ENCODE results near the gene IL17D.

Gene IL17D

GRCh38 chr13:20702915-20703779, at the start of gene IL17D:
TSS of gene IL17D (plus strand) at chr13:20703699. CDS start at chr13:20704002, 303 bp downstream.
- H3K36me3 ChIP-seq (ENCODE audit: control insufficient read depth in 5 of 5, insufficient read depth in 5 of 5, low read length in 5 of 5): no peaks in the 10 kb centered on the region
- H3K9ac ChIP-seq (ENCODE audit: low read length in 5 of 5): peak within 1 kb of the TSS in 4 of 5 donors; percentile 53 to 80 (median 67)
- H3K4me3 ChIP-seq (ENCODE audit: low read depth in 1 of 5, low read length in 5 of 5): peak within 1 kb of the TSS; percentile 37 to 85 (median 75)
- H3K9me3 ChIP-seq (ENCODE audit: control insufficient read depth in 5 of 5, low read length in 5 of 5): no peaks in the 10 kb centered on the region
- no peak within 1 kb of the TSS for H3K27ac ChIP-seq (ENCODE audit: low read depth, low read length)
- peaks cover 0 to 21% (median 16%) of the 10 kb centered on the region in 5 donors for H3K4me1 ChIP-seq (ENCODE audit: control insufficient read depth in 5 of 5, insufficient read depth in 5 of 5, low read length in 5 of 5)
- peaks cover 0 to 9% (median 3%) of the 10 kb centered on the region in 5 donors for H3K27me3 ChIP-seq (ENCODE audit: control insufficient read depth in 5 of 5, insufficient read depth in 4 of 5, low read length in 5 of 5)

GRCh38 chr13:20654156-20654555, 49.3 kb upstream of the IL17D start:
- no peak overlapping the region for H3K9ac ChIP-seq (ENCODE audit: low read length in 5 of 5)
- no peak overlapping the region for H3K4me3 ChIP-seq (ENCODE audit: low read depth in 1 of 5, low read length in 5 of 5)
- H3K27me3 ChIP-seq (ENCODE audit: control insufficient read depth in 5 of 5, insufficient read depth in 4 of 5, low read length in 5 of 5): no peaks in the 10 kb centered on the region
- no peaks in the 10 kb centered on the region for H3K4me1 ChIP-seq (ENCODE audit: control insufficient read depth in 5 of 5, insufficient read depth in 5 of 5, low read length in 5 of 5)
- H3K9me3 ChIP-seq (ENCODE audit: control insufficient read depth in 5 of 5, low read length in 5 of 5): no peaks in the 10 kb centered on the region
- peaks cover 0 to 2% (median 0%) of the 10 kb centered on the region in 5 donors for H3K36me3 ChIP-seq (ENCODE audit: control insufficient read depth in 5 of 5, insufficient read depth in 5 of 5, low read length in 5 of 5)
- H3K27ac ChIP-seq (ENCODE audit: low read depth, low read length): no peak overlapping the region

- H3K9ac ChIP-seq (ENCODE audit: low read length in 5 of 5): no peak overlapping the region
- no peak overlapping the region for H3K4me3 ChIP-seq (ENCODE audit: low read depth in 1 of 5, low read length in 5 of 5)
- H3K36me3 ChIP-seq (ENCODE audit: control insufficient read depth in 5 of 5, insufficient read depth in 5 of 5, low read length in 5 of 5): peaks cover 0 to 10% (median under 1%) of the 10 kb centered on the region in 5 donors
- no peaks in the 10 kb centered on the region for H3K27me3 ChIP-seq (ENCODE audit: control insufficient read depth in 5 of 5, insufficient read depth in 4 of 5, low read length in 5 of 5)
- no peak overlapping the region for H3K27ac ChIP-seq (ENCODE audit: low read depth, low read length)
- no peaks in the 10 kb centered on the region for H3K4me1 ChIP-seq (ENCODE audit: control insufficient read depth in 5 of 5, insufficient read depth in 5 of 5, low read length in 5 of 5)
- H3K9me3 ChIP-seq (ENCODE audit: control insufficient read depth in 5 of 5, low read length in 5 of 5): no peaks in the 10 kb centered on the region
Observed at GRCh38 chr13:20658451-20659040, 45.0 kb upstream of the IL17D start.

GRCh38 chr13:20664351-20664750, 39.1 kb upstream of the IL17D start:
- H3K27me3 ChIP-seq (ENCODE audit: control insufficient read depth in 5 of 5, insufficient read depth in 4 of 5, low read length in 5 of 5): no peaks in the 10 kb centered on the region
- H3K27ac ChIP-seq (ENCODE audit: low read depth, low read length): no peak overlapping the region
- H3K36me3 ChIP-seq (ENCODE audit: control insufficient read depth in 5 of 5, insufficient read depth in 5 of 5, low read length in 5 of 5): peaks cover 0 to 16% (median 4%) of the 10 kb centered on the region in 5 donors

GRCh38 chr13:20666948-20667347, 36.6 kb upstream of the IL17D start:
- Histone ChIP-seq H3K9ac (ENCODE audit: low read length in 5 of 5) (no peak overlapping the region), H3K9me3 (ENCODE audit: control insufficient read depth in 5 of 5, low read length in 5 of 5) (no peaks in the 10 kb centered on the region), H3K27ac (ENCODE audit: low read depth, low read length) (no peak overlapping the region), H3K4me1 (ENCODE audit: control insufficient read depth in 5 of 5, insufficient read depth in 5 of 5, low read length in 5 of 5) (no peaks in the 10 kb centered on the region), H3K36me3 (ENCODE audit: control insufficient read depth in 5 of 5, insufficient read depth in 5 of 5, low read length in 5 of 5) (peaks cover 0 to 23% (median 6%) of the 10 kb centered on the region in 5 donors), H3K4me3 (ENCODE audit: low read depth in 1 of 5, low read length in 5 of 5) (no peak overlapping the region), H3K27me3 (ENCODE audit: control insufficient read depth in 5 of 5, insufficient read depth in 4 of 5, low read length in 5 of 5) (no peaks in the 10 kb centered on the region)

More at GRCh38 chr13:20664351-20664750, 39.1 kb upstream of the IL17D start:
- Histone ChIP-seq H3K4me1 (ENCODE audit: control insufficient read depth in 5 of 5, insufficient read depth in 5 of 5, low read length in 5 of 5) (no peaks in the 10 kb centered on the region), H3K9me3 (ENCODE audit: control insufficient read depth in 5 of 5, low read length in 5 of 5) (no peaks in the 10 kb centered on the region), H3K9ac (ENCODE audit: low read length in 5 of 5) (no peak overlapping the region), H3K4me3 (ENCODE audit: low read depth in 1 of 5, low read length in 5 of 5) (no peak overlapping the region)

- H3K27ac ChIP-seq (ENCODE audit: low read depth, low read length): no peak overlapping the region
- H3K4me3 ChIP-seq (ENCODE audit: low read depth in 1 of 5, low read length in 5 of 5): no peak overlapping the region
- H3K27me3 ChIP-seq (ENCODE audit: control insufficient read depth in 5 of 5, insufficient read depth in 4 of 5, low read length in 5 of 5): no peaks in the 10 kb centered on the region
- H3K9ac ChIP-seq (ENCODE audit: low read length in 5 of 5): no peak overlapping the region
- H3K4me1 ChIP-seq (ENCODE audit: control insufficient read depth in 5 of 5, insufficient read depth in 5 of 5, low read length in 5 of 5): peaks cover 0 to 6% (median 5%) of the 10 kb centered on the region in 5 donors
- peaks cover 0 to 30% (median 6%) of the 10 kb centered on the region in 5 donors for H3K36me3 ChIP-seq (ENCODE audit: control insufficient read depth in 5 of 5, insufficient read depth in 5 of 5, low read length in 5 of 5)
- no peaks in the 10 kb centered on the region for H3K9me3 ChIP-seq (ENCODE audit: control insufficient read depth in 5 of 5, low read length in 5 of 5)
Observed at GRCh38 chr13:20667857-20668437, 35.6 kb upstream of the IL17D start.

GRCh38 chr13:20669162-20669561, 34.3 kb upstream of the IL17D start:
- H3K27ac ChIP-seq (ENCODE audit: low read depth, low read length): no peak overlapping the region
- H3K4me3 ChIP-seq (ENCODE audit: low read depth in 1 of 5, low read length in 5 of 5): no peak overlapping the region
- H3K9me3 ChIP-seq (ENCODE audit: control insufficient read depth in 5 of 5, low read length in 5 of 5): no peaks in the 10 kb centered on the region
- H3K9ac ChIP-seq (ENCODE audit: low read length in 5 of 5): no peak overlapping the region
- peaks cover 0 to 16% (median 14%) of the 10 kb centered on the region in 5 donors for H3K4me1 ChIP-seq (ENCODE audit: control insufficient read depth in 5 of 5, insufficient read depth in 5 of 5, low read length in 5 of 5)
- H3K27me3 ChIP-seq (ENCODE audit: control insufficient read depth in 5 of 5, insufficient read depth in 4 of 5, low read length in 5 of 5): no peaks in the 10 kb centered on the region
- peaks cover 0 to 21% (median 6%) of the 10 kb centered on the region in 5 donors for H3K36me3 ChIP-seq (ENCODE audit: control insufficient read depth in 5 of 5, insufficient read depth in 5 of 5, low read length in 5 of 5)

- H3K9me3 ChIP-seq (ENCODE audit: control insufficient read depth in 5 of 5, low read length in 5 of 5): no peaks in the 10 kb centered on the region
- H3K4me3 ChIP-seq (ENCODE audit: low read depth in 1 of 5, low read length in 5 of 5): no peak overlapping the region
- peaks cover 0 to 21% (median 9%) of the 10 kb centered on the region in 5 donors for H3K36me3 ChIP-seq (ENCODE audit: control insufficient read depth in 5 of 5, insufficient read depth in 5 of 5, low read length in 5 of 5)
- H3K27me3 ChIP-seq (ENCODE audit: control insufficient read depth in 5 of 5, insufficient read depth in 4 of 5, low read length in 5 of 5): no peaks in the 10 kb centered on the region
- H3K9ac ChIP-seq (ENCODE audit: low read length in 5 of 5): no peak overlapping the region
- peaks cover 0 to 16% (median 14%) of the 10 kb centered on the region in 5 donors for H3K4me1 ChIP-seq (ENCODE audit: control insufficient read depth in 5 of 5, insufficient read depth in 5 of 5, low read length in 5 of 5)
- H3K27ac ChIP-seq (ENCODE audit: low read depth, low read length): no peak overlapping the region
Observed at GRCh38 chr13:20671789-20672188, 31.7 kb upstream of the IL17D start.

- Histone ChIP-seq H3K9ac (ENCODE audit: low read length in 5 of 5) (no peak overlapping the region), H3K4me3 (ENCODE audit: low read depth in 1 of 5, low read length in 5 of 5) (no peak overlapping the region), H3K27ac (ENCODE audit: low read depth, low read length) (no peak overlapping the region), H3K36me3 (ENCODE audit: control insufficient read depth in 5 of 5, insufficient read depth in 5 of 5, low read length in 5 of 5) (peaks cover 0 to 21% (median 7%) of the 10 kb centered on the region in 5 donors), H3K4me1 (ENCODE audit: control insufficient read depth in 5 of 5, insufficient read depth in 5 of 5, low read length in 5 of 5) (peaks cover 0 to 16% (median 14%) of the 10 kb centered on the region in 5 donors), H3K27me3 (ENCODE audit: control insufficient read depth in 5 of 5, insufficient read depth in 4 of 5, low read length in 5 of 5) (no peaks in the 10 kb centered on the region), H3K9me3 (ENCODE audit: control insufficient read depth in 5 of 5, low read length in 5 of 5) (no peaks in the 10 kb centered on the region)
Observed at GRCh38 chr13:20672772-20673171, 30.7 kb upstream of the IL17D start.

- H3K27ac ChIP-seq (ENCODE audit: low read depth, low read length): no peak overlapping the region
- peaks cover 0 to 16% (median 14%) of the 10 kb centered on the region in 5 donors for H3K4me1 ChIP-seq (ENCODE audit: control insufficient read depth in 5 of 5, insufficient read depth in 5 of 5, low read length in 5 of 5)
- H3K9ac ChIP-seq (ENCODE audit: low read length in 5 of 5): peak overlapping the region in 1 of 5 donors; percentile 44
- H3K27me3 ChIP-seq (ENCODE audit: control insufficient read depth in 5 of 5, insufficient read depth in 4 of 5, low read length in 5 of 5): no peaks in the 10 kb centered on the region
- H3K36me3 ChIP-seq (ENCODE audit: control insufficient read depth in 5 of 5, insufficient read depth in 5 of 5, low read length in 5 of 5): peaks cover 0 to 21% (median 7%) of the 10 kb centered on the region in 5 donors
- H3K9me3 ChIP-seq (ENCODE audit: control insufficient read depth in 5 of 5, low read length in 5 of 5): no peaks in the 10 kb centered on the region
- H3K4me3 ChIP-seq (ENCODE audit: low read depth in 1 of 5, low read length in 5 of 5): peak overlapping the region in 1 of 5 donors; percentile 2
Observed at GRCh38 chr13:20673715-20674114, 29.8 kb upstream of the IL17D start.

Measured in subcutaneous abdominal adipose tissue (tissue), 5 donors.